Astrocyte (in vitro differentiated cells and primary cell): ENCODE data around the gene SYT8. TPM values are rescaled to one million over a fixed set of nuclear protein-coding genes. Genes with fewer than 3 reads are reported as not detected.

Experiments
- DNase-seq: peaks from one replicate; pipeline ENCODE4 v3.0.0-alpha.2; 2010; ENCODE audit warnings: low read depth
- FAIRE-seq: peaks from 2 replicates; lab custom pipeline; 2011; peaks lifted over from hg19 to GRCh38; lab: Jason Lieb, UNC
- H2AFZ ChIP-seq: 2 replicates; pipeline ENCODE4 v1.6.0; 2012; ENCODE audit warnings: low read depth, low read length, inconsistent platforms
- H3K27ac ChIP-seq: 2 replicates; pipeline ENCODE4 v1.5.1; 2011; ENCODE audit warnings: low read depth, low read length, inconsistent platforms
- H3K27me3 ChIP-seq: 2 replicates; pipeline ENCODE4 v1.6.0; 2011; ENCODE audit warnings: low read length, inconsistent platforms; ENCODE audit not compliant: insufficient read depth
- H3K36me3 ChIP-seq: 2 replicates; pipeline ENCODE4 v1.5.1; 2011; ENCODE audit warnings: low read length, inconsistent platforms; ENCODE audit not compliant: insufficient read depth
- H3K4me1 ChIP-seq: 2 replicates; pipeline ENCODE4 v1.5.1; 2011; ENCODE audit warnings: low read length, inconsistent platforms; ENCODE audit not compliant: insufficient read depth
- H3K4me2 ChIP-seq: 2 replicates; pipeline ENCODE4 v1.6.0; 2012; ENCODE audit warnings: low read length, inconsistent platforms
- H3K4me3 ChIP-seq: 2 replicates; pipeline ENCODE4 v1.5.1; 2011; ENCODE audit warnings: low read depth, mild to moderate bottlenecking, low read length, inconsistent platforms; ENCODE audit not compliant: insufficient read depth
- H3K79me2 ChIP-seq: 2 replicates; pipeline ENCODE4 v1.6.0; 2012; ENCODE audit warnings: mild to moderate bottlenecking, low read length, inconsistent platforms; ENCODE audit not compliant: insufficient read depth
- H3K9ac ChIP-seq: 2 replicates; pipeline ENCODE4 v1.6.0; 2012; ENCODE audit warnings: mild to moderate bottlenecking, low read length, inconsistent platforms
- H3K9me3 ChIP-seq: 2 replicates; pipeline ENCODE4 v1.5.1; 2012; ENCODE audit warnings: low read depth, mild to moderate bottlenecking, low read length, inconsistent platforms; ENCODE audit not compliant: insufficient read depth
- H4K20me1 ChIP-seq: 2 replicates; pipeline ENCODE4 v1.6.0; 2012; ENCODE audit warnings: low read length, inconsistent platforms; ENCODE audit not compliant: insufficient read depth
- H3K27ac Mint-ChIP-seq: one replicate; pipeline ENCODE4 v1.8.0; 2021; ENCODE audit warnings: mild to moderate bottlenecking, mixed read lengths; ENCODE audit not compliant: unreplicated experiment
- H3K27me3 Mint-ChIP-seq: one replicate; pipeline ENCODE4 v1.8.0; 2021; ENCODE audit warnings: low read depth, mixed read lengths; ENCODE audit not compliant: unreplicated experiment
- H3K36me3 Mint-ChIP-seq: one replicate; pipeline ENCODE4 v1.8.0; 2021; ENCODE audit warnings: low read depth, mixed read lengths; ENCODE audit not compliant: unreplicated experiment
- H3K4me1 Mint-ChIP-seq: one replicate; pipeline ENCODE4 v1.8.0; 2021; ENCODE audit warnings: low read depth, mixed read lengths; ENCODE audit not compliant: unreplicated experiment
- H3K4me3 Mint-ChIP-seq: one replicate; pipeline ENCODE4 v1.8.0; 2021; ENCODE audit warnings: mild to moderate bottlenecking, moderate library complexity, mixed read lengths; ENCODE audit not compliant: unreplicated experiment
- H3K9me3 Mint-ChIP-seq: one replicate; pipeline ENCODE4 v1.8.0; 2021; ENCODE audit warnings: mild to moderate bottlenecking, mixed read lengths; ENCODE audit not compliant: unreplicated experiment
- EZH2 ChIP-seq: IDR thresholded peaks from 2 replicates; pipeline ENCODE4 v1.6.1; 2012; ENCODE audit warnings: mild to moderate bottlenecking, low read length, inconsistent platforms; ENCODE audit not compliant: insufficient read depth
- total RNA-seq: library from RNA; stranded (reverse); gene quantifications from 2 replicates; pipeline ENCODE4 v1.2.1, GENCODE V29; 2021
- TF ChIP-seq, protein P1 (sequence below): IDR thresholded peaks from 2 replicates; pipeline ENCODE4 v1.5.1; 2011; ENCODE audit warnings: low read depth, mild to moderate bottlenecking, inconsistent platforms, low read length, moderate library complexity; ENCODE audit not compliant: insufficient read depth

SYT8 gene
- total RNA-seq, 1 donor from 2014 or later: 0.36 TPM

DNA sequence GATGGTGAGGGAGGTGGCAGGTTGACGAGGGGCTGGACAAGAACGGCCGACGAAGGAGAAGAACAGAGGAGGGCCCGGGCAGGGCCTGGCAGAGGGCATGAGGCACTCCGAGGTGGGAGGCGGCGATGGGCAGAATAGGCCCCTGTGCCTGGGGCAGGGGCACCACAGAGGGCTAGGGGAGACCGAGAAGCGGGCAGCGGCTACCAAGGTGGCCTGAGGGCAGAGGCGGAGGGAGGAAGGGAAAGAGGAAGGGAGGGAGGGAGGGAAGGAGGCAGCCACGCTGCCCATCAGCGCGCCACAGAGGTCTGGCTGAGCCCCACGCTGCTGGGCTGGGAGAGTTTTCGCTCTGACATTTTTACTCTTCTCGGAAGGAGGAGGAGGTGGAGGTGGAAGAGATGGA is 29.4 kb downstream of the SYT8 start:
- Histone ChIP-seq H2AFZ (peak overlapping the region; percentile 41), H3K4me2 (peak overlapping the region; percentile 80), H3K9ac (peak overlapping the region; percentile 47), H3K27me3 (no peaks in the 10 kb centered on the region), H4K20me1 (no peaks in the 10 kb centered on the region), H3K4me3 (no peak overlapping the region), H3K79me2 (no peaks in the 10 kb centered on the region), H3K4me1 (peaks cover 25% of the 10 kb centered on the region), H3K36me3 (no peaks in the 10 kb centered on the region), H3K27ac (no peak overlapping the region), H3K9me3 (no peaks in the 10 kb centered on the region)
- no peak for DNase-seq
- H3K36me3 Mint-ChIP-seq: no peaks in the 10 kb centered on the region
- no peak overlapping the region for H3K27ac Mint-ChIP-seq
- no peak for FAIRE-seq
- H3K4me3 Mint-ChIP-seq: no peak overlapping the region
- no peaks in the 10 kb centered on the region for H3K9me3 Mint-ChIP-seq
- TF ChIP-seq, protein P1, sequence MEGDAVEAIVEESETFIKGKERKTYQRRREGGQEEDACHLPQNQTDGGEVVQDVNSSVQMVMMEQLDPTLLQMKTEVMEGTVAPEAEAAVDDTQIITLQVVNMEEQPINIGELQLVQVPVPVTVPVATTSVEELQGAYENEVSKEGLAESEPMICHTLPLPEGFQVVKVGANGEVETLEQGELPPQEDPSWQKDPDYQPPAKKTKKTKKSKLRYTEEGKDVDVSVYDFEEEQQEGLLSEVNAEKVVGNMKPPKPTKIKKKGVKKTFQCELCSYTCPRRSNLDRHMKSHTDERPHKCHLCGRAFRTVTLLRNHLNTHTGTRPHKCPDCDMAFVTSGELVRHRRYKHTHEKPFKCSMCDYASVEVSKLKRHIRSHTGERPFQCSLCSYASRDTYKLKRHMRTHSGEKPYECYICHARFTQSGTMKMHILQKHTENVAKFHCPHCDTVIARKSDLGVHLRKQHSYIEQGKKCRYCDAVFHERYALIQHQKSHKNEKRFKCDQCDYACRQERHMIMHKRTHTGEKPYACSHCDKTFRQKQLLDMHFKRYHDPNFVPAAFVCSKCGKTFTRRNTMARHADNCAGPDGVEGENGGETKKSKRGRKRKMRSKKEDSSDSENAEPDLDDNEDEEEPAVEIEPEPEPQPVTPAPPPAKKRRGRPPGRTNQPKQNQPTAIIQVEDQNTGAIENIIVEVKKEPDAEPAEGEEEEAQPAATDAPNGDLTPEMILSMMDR: no peak
- no peak for TF ChIP-seq EZH2
- peaks cover 9% of the 10 kb centered on the region for H3K4me1 Mint-ChIP-seq
- peaks cover 10% of the 10 kb centered on the region for H3K27me3 Mint-ChIP-seq

DNA sequence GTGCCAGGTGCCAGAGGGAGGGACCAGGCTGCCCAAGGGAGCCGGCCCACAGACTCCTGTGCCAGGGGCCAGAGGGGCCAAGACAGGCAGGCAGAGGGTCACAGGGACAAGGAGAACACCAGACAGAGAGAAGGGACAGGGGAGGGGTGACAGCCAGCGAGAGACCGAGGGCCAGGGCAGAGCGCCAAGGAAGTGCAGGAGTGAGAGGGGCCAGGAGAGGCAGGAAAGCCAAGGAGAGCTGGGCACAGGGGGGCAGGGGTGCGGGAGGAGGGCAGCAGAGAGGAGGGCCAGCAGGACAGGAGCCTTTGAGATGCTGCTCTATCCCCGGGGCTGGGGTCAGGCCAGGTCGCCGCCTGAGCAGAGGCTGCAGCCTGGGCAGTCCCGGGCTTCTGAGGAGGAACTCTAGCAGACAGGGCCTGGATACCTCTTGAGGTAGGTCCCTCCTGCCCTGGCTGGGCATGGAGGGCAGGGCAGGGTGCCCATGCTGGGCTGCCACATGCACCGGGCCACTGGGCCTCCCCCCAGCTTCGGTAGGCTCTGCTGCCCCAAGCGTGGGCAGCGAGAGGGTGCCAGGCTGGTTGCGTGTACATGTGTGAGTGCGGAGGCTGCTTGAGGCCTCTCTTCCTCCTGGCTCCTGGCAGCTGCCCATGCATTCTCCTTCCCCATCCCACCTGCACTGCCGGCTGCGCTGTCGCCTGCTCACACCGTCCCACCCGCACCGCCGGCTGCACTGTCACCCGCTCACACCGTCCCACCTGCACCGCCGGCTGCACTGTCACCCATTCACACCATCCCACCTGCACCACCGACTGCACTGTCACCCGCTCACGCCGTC is 30.3 kb downstream of the SYT8 start:
- peaks cover 9% of the 10 kb centered on the region for H3K4me1 Mint-ChIP-seq
- peak overlapping the region; percentile 17 for H3K4me3 ChIP-seq
- H4K20me1 ChIP-seq: no peaks in the 10 kb centered on the region
- H3K9me3 Mint-ChIP-seq: no peaks in the 10 kb centered on the region
- H3K36me3 Mint-ChIP-seq: no peaks in the 10 kb centered on the region
- H3K4me3 Mint-ChIP-seq: no peak overlapping the region
- H3K9me3 ChIP-seq: no peaks in the 10 kb centered on the region
- H3K27ac ChIP-seq: no peak overlapping the region
- H3K4me1 ChIP-seq: peaks cover 25% of the 10 kb centered on the region
- H3K36me3 ChIP-seq: no peaks in the 10 kb centered on the region
- no peaks in the 10 kb centered on the region for H3K79me2 ChIP-seq
- FAIRE-seq: no peak
- H3K27me3 ChIP-seq: no peaks in the 10 kb centered on the region
- peak overlapping the region; percentile 80 for H3K4me2 ChIP-seq
- no peak for TF ChIP-seq EZH2
- TF ChIP-seq, protein P1: no peak
- DNase-seq: no peak
- peak overlapping the region; percentile 38 for H3K9ac ChIP-seq
- H3K27ac Mint-ChIP-seq: no peak overlapping the region
- H3K27me3 Mint-ChIP-seq: peaks cover 14% of the 10 kb centered on the region
- no peak overlapping the region for H2AFZ ChIP-seq

DNA sequence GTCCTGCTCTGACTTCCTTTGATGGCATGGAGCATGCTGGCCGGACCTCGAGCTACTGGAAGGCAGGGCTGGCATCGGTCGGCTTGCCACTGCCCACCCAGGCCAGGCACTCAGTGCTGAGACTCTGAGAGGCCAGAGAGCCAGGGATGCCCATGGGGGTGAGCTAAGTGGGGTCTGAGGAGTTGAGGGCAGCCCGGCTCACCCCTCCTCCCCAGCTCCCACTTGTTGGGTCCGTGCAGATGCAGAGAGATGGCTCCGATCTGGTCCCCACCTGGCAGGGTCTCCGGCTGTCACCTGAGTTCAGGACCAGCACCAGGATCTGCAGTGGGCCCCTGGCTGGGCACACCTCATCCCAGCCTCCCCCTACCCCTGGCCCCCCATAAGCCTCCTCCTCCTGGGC is 31.4 kb downstream of the SYT8 start:
- Histone ChIP-seq H3K36me3 (no peaks in the 10 kb centered on the region), H3K9me3 (no peaks in the 10 kb centered on the region), H3K9ac (no peak overlapping the region), H3K4me1 (peaks cover 25% of the 10 kb centered on the region), H3K27ac (no peak overlapping the region), H3K27me3 (peaks cover 4% of the 10 kb centered on the region), H3K4me2 (no peak overlapping the region), H3K4me3 (no peak overlapping the region), H3K79me2 (no peaks in the 10 kb centered on the region), H4K20me1 (no peaks in the 10 kb centered on the region), H2AFZ (no peak overlapping the region)
- peaks cover 9% of the 10 kb centered on the region for H3K4me1 Mint-ChIP-seq
- no peak for DNase-seq
- H3K9me3 Mint-ChIP-seq: no peaks in the 10 kb centered on the region
- H3K27ac Mint-ChIP-seq: no peak overlapping the region
- peaks cover 23% of the 10 kb centered on the region for H3K27me3 Mint-ChIP-seq
- no peak overlapping the region for H3K4me3 Mint-ChIP-seq
- TF ChIP-seq EZH2: no peak
- TF ChIP-seq, protein P1: no peak
- no peaks in the 10 kb centered on the region for H3K36me3 Mint-ChIP-seq
- no peak for FAIRE-seq
